Measurements from ENCODE around the gene PRPF31.

- TF ChIP-seq REST (IDR thresholded peaks at IDR 0.05; ENCODE audit: insufficient read depth in 1 of 2, low read depth in 2 of 2, low read length in 2 of 2) (0 out of 4 replicates have a peak, but pooled peaks of 1 of the 2 experiments have one; percentile 25), POLR2AphosphoS5 (IDR thresholded peaks at IDR 0.05; ENCODE audit: low read depth, low read length) (peak; percentile 93), FOXP2 (optimal IDR thresholded peaks at IDR 0.05; ENCODE audit: borderline replicate concordance, extremely low read depth, extremely low read length, insufficient read depth) (peak; percentile 72)
Observed at GRCh38 chr19:54102421-54103169, 13.0 kb upstream of the PRPF31 start, which contains the start of gene NDUFA3.

Measured in PFSK-1 (cell line).